ENCODE measurements around the gene CCL15.

Gene CCL15

DNA sequence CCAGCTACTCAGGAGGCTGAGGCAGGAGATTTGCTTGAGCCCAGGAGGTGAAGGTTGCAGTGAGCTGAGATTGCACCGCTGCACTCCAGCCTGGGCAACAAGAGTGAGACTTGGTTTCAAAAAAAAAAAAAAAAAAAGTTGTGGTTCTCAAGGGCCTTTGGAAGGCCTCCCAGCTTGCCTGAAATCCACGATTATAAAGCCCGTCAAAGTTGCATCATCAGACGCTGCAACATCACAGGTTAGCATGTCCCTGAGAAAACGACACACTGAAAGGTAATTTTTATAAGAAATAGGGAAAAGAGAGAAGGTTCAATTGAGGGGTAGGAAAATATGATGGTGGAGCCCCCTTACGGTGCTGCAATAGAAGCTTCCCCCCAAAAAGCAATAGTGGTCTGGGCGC, 53.3 kb downstream of the CCL15 start:
- H3K4me3 ChIP-seq (replicated peaks; ENCODE audit: insufficient read depth, low read length): no peak overlapping the region
- TF ChIP-seq, protein P1, sequence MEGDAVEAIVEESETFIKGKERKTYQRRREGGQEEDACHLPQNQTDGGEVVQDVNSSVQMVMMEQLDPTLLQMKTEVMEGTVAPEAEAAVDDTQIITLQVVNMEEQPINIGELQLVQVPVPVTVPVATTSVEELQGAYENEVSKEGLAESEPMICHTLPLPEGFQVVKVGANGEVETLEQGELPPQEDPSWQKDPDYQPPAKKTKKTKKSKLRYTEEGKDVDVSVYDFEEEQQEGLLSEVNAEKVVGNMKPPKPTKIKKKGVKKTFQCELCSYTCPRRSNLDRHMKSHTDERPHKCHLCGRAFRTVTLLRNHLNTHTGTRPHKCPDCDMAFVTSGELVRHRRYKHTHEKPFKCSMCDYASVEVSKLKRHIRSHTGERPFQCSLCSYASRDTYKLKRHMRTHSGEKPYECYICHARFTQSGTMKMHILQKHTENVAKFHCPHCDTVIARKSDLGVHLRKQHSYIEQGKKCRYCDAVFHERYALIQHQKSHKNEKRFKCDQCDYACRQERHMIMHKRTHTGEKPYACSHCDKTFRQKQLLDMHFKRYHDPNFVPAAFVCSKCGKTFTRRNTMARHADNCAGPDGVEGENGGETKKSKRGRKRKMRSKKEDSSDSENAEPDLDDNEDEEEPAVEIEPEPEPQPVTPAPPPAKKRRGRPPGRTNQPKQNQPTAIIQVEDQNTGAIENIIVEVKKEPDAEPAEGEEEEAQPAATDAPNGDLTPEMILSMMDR (IDR thresholded peaks at IDR 0.05; ENCODE audit: insufficient read depth, low read length): no peak
- no peak for TF ChIP-seq POLR2AphosphoS5 (IDR thresholded peaks at IDR 0.05; ENCODE audit: low read depth)
- TF ChIP-seq, protein P2, sequence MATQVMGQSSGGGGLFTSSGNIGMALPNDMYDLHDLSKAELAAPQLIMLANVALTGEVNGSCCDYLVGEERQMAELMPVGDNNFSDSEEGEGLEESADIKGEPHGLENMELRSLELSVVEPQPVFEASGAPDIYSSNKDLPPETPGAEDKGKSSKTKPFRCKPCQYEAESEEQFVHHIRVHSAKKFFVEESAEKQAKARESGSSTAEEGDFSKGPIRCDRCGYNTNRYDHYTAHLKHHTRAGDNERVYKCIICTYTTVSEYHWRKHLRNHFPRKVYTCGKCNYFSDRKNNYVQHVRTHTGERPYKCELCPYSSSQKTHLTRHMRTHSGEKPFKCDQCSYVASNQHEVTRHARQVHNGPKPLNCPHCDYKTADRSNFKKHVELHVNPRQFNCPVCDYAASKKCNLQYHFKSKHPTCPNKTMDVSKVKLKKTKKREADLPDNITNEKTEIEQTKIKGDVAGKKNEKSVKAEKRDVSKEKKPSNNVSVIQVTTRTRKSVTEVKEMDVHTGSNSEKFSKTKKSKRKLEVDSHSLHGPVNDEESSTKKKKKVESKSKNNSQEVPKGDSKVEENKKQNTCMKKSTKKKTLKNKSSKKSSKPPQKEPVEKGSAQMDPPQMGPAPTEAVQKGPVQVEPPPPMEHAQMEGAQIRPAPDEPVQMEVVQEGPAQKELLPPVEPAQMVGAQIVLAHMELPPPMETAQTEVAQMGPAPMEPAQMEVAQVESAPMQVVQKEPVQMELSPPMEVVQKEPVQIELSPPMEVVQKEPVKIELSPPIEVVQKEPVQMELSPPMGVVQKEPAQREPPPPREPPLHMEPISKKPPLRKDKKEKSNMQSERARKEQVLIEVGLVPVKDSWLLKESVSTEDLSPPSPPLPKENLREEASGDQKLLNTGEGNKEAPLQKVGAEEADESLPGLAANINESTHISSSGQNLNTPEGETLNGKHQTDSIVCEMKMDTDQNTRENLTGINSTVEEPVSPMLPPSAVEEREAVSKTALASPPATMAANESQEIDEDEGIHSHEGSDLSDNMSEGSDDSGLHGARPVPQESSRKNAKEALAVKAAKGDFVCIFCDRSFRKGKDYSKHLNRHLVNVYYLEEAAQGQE (IDR thresholded peaks at IDR 0.05; ENCODE audit: insufficient replicate concordance, low read depth): no peak
- no peak for TF ChIP-seq GABPA (IDR thresholded peaks at IDR 0.05; ENCODE audit: low read depth)
- no peak for TF ChIP-seq SPI1 (IDR thresholded peaks at IDR 0.05; ENCODE audit: borderline replicate concordance, low read depth)
- no peaks in the 10 kb centered on the region for H3K27me3 ChIP-seq (ENCODE audit: insufficient read depth, poor library complexity, severe bottlenecking)
- DNase-seq (ENCODE audit: low read depth in 1 of 2, low spot score in 1 of 2): no peak
- no peak overlapping the region for H3K27ac ChIP-seq (replicated peaks)
